ENCODE data around the gene PATE2. TPM values are rescaled to one million over a fixed set of nuclear protein-coding genes. Genes with fewer than 3 reads are reported as not detected.

The PATE2 gene
- not detected for total RNA-seq

DNA sequence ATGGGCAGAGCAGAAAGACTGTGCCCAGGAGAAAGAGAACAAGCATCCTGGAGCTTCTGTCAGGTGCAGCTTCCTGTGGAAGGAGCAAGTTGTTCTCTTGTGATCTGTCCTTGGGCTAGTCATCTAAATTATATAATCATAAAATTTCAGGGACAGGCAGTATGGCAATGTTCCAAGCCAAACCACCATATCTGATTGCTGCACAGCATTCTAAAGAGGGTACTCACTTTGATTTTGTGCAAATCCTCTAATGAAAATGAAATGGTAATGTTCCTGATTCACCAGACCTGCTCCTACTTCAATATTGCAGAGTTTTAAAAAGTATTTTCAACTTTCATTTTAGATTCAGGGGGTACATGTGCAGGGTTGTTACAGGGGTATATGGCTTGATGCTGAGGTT lies at the start of gene PATE2:
Gene PATE2, minus strand, starts transcription at position 101 of the 400 bp plus-strand sequence. Its CDS starts 55 bp downstream, at position 46.
- Mint-ChIP-seq H3K27ac (no peak within 1 kb of the TSS), H3K4me3 (no peak within 1 kb of the TSS), H3K36me3 (no peaks in the 10 kb centered on the region), H3K4me1 (no peaks in the 10 kb centered on the region), H3K27me3 (peaks cover 8% of the 10 kb centered on the region), H3K9me3 (ENCODE audit: low read depth) (no peaks in the 10 kb centered on the region)
- ATAC-seq (no peak), DNase-seq (no peak)
- CTCF ChIA-PET: no interaction called here

DNA sequence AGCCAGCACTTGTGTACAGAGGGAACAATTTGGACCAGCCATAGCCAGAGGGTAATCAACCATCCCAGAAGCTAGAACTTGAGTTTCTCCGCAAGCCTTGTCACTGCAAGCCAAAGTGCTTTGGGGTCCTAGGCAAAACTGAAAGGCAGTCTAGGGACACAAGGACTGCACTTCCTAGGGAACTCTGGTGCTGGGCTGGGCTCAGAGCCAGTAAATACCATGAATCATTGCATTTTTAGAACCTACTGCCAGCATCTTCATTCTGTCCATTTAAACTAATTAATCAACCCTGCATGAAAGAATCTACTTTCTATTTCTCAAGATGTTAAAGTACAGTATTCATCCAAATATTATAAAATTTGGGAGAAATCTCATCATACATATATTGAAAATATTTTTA lies 29.3 kb upstream of the PATE2 start:
- Mint-ChIP-seq H3K4me3 (no peak overlapping the region), H3K4me1 (no peaks in the 10 kb centered on the region), H3K36me3 (no peaks in the 10 kb centered on the region), H3K27me3 (peaks cover 11% of the 10 kb centered on the region), H3K27ac (no peak overlapping the region), H3K9me3 (ENCODE audit: low read depth) (peaks cover 3% of the 10 kb centered on the region)
- CTCF ChIA-PET: no interaction called here
- DNase-seq: no peak
- ATAC-seq: no peak

DNA sequence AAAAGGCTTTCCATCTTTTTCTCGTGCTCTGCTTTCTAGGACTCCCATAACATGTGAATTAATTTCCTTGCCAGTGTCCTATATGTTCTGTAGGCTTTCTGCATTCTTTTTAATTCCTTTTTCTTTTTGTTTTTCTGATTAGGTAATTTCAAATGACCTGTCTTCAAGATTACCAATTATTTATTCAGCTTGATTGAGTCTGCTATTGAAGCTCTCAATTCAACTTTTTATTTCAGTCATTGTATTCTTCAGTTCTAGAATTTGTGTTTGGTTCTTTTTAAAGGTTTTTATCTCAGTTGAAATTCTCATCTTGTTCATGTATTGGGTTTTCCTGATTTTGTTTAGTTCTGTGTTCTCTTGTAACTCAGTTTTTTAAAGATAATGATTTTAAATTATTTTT lies 23.8 kb upstream of the PATE2 start:
- H3K4me3 Mint-ChIP-seq: no peak overlapping the region
- no peaks in the 10 kb centered on the region for H3K4me1 Mint-ChIP-seq
- no peak overlapping the region for H3K27ac Mint-ChIP-seq
- peaks cover 15% of the 10 kb centered on the region for H3K9me3 Mint-ChIP-seq (ENCODE audit: low read depth)
- no peak for ATAC-seq
- CTCF ChIA-PET: no interaction called here
- peaks cover 9% of the 10 kb centered on the region for H3K27me3 Mint-ChIP-seq
- no peak for DNase-seq
- H3K36me3 Mint-ChIP-seq: no peaks in the 10 kb centered on the region

DNA sequence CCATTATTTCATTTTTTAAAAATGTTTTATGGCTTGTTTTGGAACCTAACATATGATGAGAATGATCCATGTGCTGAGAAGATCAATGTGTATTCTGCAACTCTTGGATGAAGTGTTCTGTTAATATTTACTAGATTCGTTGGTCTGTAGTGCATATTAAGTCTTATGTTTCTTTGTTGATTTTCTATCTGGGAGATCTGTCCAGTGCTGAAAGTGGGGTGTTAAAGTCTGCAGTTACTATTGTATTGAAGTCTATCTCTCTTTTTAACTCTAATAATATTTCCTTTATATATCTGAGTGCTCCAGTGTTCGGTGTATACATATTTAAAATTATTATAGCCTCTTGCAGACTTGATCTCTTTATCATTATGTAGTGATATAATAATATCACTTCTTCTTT lies 21.2 kb upstream of the PATE2 start:
- Mint-ChIP-seq H3K4me1 (no peaks in the 10 kb centered on the region), H3K9me3 (ENCODE audit: low read depth) (peaks cover 15% of the 10 kb centered on the region), H3K27me3 (peaks cover 13% of the 10 kb centered on the region), H3K27ac (no peak overlapping the region), H3K36me3 (no peaks in the 10 kb centered on the region), H3K4me3 (no peak overlapping the region)
- ATAC-seq (no peak), DNase-seq (no peak)
- CTCF ChIA-PET: no interaction called here

DNA sequence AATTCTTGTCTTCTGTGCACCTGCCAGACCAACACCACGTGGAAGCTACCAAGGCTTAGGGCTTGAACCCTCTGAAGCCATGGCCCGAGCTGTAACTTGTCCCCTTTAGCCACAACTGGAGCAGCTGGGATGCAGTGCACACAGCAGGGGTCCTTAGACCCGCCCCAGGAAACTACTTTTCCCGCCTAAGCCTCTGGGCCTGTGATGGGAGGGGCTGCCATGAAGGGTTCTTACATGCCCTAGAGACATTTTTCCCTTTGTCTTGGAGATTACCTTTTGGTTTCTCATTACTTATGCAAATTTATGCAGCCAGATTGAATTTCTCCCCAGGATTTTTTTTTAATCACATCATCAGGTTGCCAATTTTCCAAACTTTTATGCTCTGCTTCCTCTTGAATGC lies 19.0 kb upstream of the PATE2 start:
- H3K9me3 Mint-ChIP-seq (ENCODE audit: low read depth): peaks cover 13% of the 10 kb centered on the region
- ATAC-seq (no peak), DNase-seq (no peak)
- CTCF ChIA-PET: no interaction called here
- H3K36me3 Mint-ChIP-seq: no peaks in the 10 kb centered on the region
- no peak overlapping the region for H3K27ac Mint-ChIP-seq
- no peak overlapping the region for H3K4me3 Mint-ChIP-seq
- no peaks in the 10 kb centered on the region for H3K4me1 Mint-ChIP-seq
- peaks cover 13% of the 10 kb centered on the region for H3K27me3 Mint-ChIP-seq

DNA sequence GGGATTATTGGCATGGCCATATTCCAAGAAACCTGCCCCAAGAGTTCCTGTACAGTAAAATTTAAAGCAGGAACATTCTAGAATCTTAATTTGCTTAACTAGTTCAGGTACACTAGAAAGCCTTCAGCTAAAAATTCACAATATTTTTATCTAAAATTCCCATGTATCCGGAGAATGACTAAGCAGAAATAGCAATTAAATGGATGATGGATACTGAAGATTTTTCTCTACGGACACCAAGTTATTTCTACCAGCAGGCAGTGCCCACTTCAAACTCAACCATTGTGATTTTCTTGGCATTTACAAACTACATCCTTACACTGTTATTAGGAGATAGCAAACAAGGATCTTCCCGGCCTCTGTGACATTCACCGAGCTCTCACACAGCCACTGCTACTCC lies 12.2 kb upstream of the PATE2 start:
- Mint-ChIP-seq H3K9me3 (ENCODE audit: low read depth) (peaks cover 2% of the 10 kb centered on the region), H3K4me1 (no peaks in the 10 kb centered on the region), H3K27ac (no peak overlapping the region), H3K4me3 (no peak overlapping the region), H3K36me3 (no peaks in the 10 kb centered on the region), H3K27me3 (peaks cover 9% of the 10 kb centered on the region)
- ATAC-seq: no peak
- DNase-seq: no peak
- CTCF ChIA-PET: no interaction called here

DNA sequence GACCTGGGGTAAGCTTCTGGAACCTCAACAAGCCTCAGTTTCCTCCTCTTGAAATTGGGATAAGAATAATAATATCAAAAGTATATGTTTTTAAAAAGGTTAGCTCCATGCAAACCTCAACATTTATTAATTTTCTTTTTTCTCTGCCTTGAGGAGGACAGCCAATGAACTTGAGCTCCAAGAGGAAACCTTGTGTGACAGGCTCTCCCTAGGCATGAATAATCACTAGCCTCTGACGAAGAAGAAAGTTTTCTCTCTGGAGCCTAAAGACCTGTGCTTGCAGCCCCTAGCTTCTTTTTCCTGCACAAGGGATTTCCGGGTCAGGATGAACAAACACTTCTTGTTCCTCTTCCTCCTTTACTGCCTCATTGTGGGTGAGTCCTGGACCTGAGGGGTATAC lies 9.2 kb upstream of the PATE2 start, which contains the start of gene PATE3:
Gene PATE3, plus strand, starts transcription at position 301 of the 400 bp plus-strand sequence. Its CDS starts 25 bp downstream, at position 326.
- ATAC-seq (no peak), DNase-seq (no peak)
- Mint-ChIP-seq H3K9me3 (ENCODE audit: low read depth) (no peaks in the 10 kb centered on the region), H3K27ac (no peak within 1 kb of the TSS), H3K36me3 (no peaks in the 10 kb centered on the region), H3K4me3 (no peak within 1 kb of the TSS), H3K27me3 (peaks cover 6% of the 10 kb centered on the region), H3K4me1 (no peaks in the 10 kb centered on the region)
- CTCF ChIA-PET: no interaction called here

DNA sequence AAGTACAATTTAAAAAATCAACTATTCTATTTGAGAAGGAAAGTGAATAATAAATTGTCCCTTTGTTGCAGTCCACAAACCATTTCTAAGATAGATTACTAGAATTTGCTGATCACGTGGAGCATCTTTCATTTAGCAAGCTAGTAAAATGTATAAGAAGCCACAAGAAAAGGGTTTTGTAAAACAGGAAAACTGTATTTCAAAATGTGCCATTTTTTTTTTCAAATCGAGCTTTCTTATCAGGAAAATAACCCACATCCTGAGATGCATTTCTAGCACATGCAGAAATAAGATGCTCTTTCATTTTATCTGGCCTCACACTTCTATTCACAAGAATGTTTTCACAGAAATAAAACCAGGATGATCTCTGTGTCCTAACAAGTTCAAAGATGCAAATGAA lies 6.0 kb upstream of the PATE2 start:
- no peak for ATAC-seq
- H3K4me3 Mint-ChIP-seq: no peak overlapping the region
- DNase-seq: no peak
- H3K27me3 Mint-ChIP-seq: peaks cover 12% of the 10 kb centered on the region
- H3K27ac Mint-ChIP-seq: no peak overlapping the region
- H3K36me3 Mint-ChIP-seq: no peaks in the 10 kb centered on the region
- H3K9me3 Mint-ChIP-seq (ENCODE audit: low read depth): no peaks in the 10 kb centered on the region
- CTCF ChIA-PET: no interaction called here
- H3K4me1 Mint-ChIP-seq: no peaks in the 10 kb centered on the region

DNA sequence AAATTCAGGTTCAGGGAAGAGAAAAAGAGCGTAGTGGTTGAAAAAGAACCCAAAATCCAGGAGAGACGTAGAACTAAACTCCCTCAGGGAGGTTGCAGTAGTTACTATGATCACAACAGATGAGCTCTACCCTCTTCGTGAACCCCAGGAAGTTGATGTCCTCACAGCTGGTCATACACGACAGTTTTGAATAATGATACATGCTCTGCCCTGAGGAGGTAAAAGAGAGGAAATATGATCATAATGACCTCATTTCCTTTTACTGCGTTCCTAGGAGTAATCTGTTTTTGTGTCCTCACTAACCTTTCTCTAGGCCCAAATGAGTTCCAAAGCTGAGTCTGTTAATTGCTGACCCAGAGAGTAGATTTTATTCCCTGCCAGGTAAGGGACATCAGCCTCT lies 1.3 kb downstream of the PATE2 start:
- H3K9me3 Mint-ChIP-seq (ENCODE audit: low read depth): no peaks in the 10 kb centered on the region
- ATAC-seq: no peak
- H3K4me3 Mint-ChIP-seq: no peak overlapping the region
- peaks cover 13% of the 10 kb centered on the region for H3K27me3 Mint-ChIP-seq
- DNase-seq: no peak
- no peaks in the 10 kb centered on the region for H3K36me3 Mint-ChIP-seq
- H3K27ac Mint-ChIP-seq: no peak overlapping the region
- no peaks in the 10 kb centered on the region for H3K4me1 Mint-ChIP-seq
- CTCF ChIA-PET: no interaction called here

DNA sequence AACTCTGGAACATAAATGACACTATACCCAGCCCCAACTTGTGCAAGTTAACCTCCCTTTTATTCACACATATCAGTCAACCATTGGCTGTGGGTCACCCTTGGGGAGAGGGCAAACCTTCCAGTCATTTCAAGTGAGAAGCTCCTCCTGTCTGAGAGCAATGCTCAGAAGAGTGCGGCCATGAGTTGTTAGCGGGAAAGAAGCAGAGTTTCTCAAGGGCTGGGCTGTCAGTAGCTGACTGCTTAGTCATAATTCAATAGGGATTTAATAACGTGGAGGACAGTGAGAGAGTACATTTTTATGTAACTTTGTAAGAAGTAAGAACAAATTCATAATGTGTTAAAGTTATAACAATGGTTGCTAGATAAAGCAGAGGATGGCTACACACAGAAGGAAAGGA lies 5.1 kb downstream of the PATE2 start:
- DNase-seq (no peak), ATAC-seq (no peak)
- Mint-ChIP-seq H3K27ac (no peak overlapping the region), H3K4me3 (no peak overlapping the region), H3K4me1 (no peaks in the 10 kb centered on the region), H3K27me3 (peaks cover 12% of the 10 kb centered on the region), H3K36me3 (no peaks in the 10 kb centered on the region), H3K9me3 (ENCODE audit: low read depth) (no peaks in the 10 kb centered on the region)
- CTCF ChIA-PET: no interaction called here

DNA sequence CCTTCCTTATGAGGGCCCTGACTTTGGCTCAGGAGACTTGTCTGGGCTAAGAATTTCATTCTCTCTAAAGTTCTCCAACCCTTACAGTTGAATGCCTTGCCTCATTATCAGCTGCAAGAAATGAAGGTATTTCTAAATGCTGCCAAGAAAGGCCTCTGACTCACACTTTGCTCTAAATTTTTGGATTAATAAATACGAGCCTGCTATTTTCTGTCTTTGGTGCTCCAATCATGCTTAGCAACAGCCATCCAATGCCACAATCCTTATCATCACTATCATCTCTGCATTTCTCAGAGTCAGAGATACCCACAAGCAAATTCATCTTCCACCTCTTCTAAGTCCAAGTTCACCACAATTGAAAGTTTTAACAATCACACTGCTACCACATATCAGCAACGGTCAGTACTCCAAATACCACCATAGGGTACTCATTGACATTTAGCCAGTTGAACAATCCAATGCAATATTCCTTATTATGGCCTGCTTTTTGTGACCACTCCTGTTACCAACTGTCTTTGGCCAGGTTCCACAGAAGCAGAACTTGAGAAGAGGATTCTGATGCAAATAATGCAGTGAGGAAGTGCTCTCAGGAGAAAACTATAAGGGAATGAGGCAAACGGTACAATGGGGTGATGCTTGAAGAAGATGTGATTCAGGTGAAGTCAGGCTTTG lies 5.7 kb downstream of the PATE2 start:
- Mint-ChIP-seq H3K27ac (no peak overlapping the region), H3K4me3 (no peak overlapping the region), H3K9me3 (ENCODE audit: low read depth) (no peaks in the 10 kb centered on the region), H3K27me3 (peaks cover 12% of the 10 kb centered on the region), H3K36me3 (no peaks in the 10 kb centered on the region), H3K4me1 (no peaks in the 10 kb centered on the region)
- CTCF ChIA-PET: no interaction called here
- DNase-seq: no peak
- ATAC-seq: no peak

DNA sequence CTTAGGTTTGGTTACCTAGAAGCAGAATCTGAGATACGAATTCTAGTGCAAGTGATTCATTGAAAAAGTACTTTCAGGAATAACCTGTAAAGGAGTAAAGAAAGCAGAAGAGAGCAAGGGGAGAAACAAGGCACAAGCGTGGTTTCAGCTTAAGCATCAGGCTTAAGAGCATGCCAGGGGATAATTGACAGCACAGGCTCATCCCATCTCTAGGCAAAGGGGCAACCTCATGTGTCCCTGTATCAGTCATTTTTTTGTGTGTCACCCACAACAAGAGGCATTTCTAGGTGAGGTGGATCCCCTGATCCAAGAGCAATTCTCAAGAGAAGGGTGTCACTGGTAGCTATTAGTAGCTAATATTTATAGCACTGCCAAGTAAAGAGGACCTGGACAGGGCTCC lies 8.0 kb downstream of the PATE2 start:
- Mint-ChIP-seq H3K36me3 (no peaks in the 10 kb centered on the region), H3K4me3 (no peak overlapping the region), H3K27ac (no peak overlapping the region), H3K4me1 (no peaks in the 10 kb centered on the region), H3K27me3 (peaks cover 18% of the 10 kb centered on the region), H3K9me3 (ENCODE audit: low read depth) (no peaks in the 10 kb centered on the region)
- CTCF ChIA-PET: no interaction called here
- ATAC-seq: no peak
- DNase-seq: no peak

DNA sequence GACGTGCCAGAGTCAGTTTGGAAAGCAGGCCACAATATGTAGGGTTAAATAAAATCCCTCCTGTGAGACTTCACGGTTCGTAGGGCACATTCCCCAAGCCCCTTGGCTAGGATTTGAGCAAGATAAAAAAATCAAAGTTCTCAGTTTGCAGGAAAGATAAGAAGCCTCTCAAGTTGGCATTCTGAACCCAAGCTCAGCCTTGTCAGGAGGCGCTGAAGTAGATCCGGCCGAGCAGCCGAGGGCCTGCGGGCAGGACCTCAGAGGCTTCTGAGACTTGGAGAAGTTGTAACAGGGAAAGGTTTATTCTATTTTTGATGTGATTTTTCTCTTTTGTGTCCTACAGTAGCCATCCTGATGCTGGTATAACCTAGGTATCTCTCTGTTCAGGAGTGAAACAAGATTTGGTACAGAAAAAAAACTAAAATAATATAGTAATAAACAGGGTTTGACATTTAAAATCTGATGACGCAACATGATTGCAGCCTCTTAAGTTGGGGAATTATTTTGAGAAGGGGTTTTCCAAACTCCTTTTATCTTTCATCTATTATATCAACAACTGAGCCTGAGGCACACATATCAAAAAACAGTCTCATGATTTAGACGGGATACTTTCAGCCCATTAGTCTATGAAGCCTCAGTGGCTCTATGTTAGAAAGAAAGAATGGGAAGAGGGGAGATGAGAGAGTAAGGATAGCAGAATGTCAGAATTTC lies 10.1 kb downstream of the PATE2 start:
- no peaks in the 10 kb centered on the region for H3K36me3 Mint-ChIP-seq

DNA sequence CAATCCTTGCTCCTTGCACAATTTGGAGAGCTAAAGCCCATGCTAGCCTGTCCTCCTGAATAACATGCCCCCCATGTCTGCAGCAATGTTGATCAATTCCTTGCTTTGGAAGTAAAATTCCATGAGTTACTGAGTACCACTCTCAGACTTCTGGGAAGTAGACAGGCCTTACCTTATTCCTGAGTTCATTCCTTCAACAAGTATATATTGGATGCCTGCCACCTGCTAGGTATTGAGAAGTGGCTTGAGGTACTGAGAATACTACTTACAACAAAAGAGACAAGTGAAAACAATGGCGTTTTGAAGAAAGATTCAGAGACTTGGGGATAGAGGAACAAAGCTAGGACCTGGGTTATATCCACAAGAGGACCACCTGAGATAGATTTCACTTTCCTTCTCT lies 12.4 kb downstream of the PATE2 start:
- CTCF ChIA-PET: no interaction called here
- Mint-ChIP-seq H3K4me1 (no peaks in the 10 kb centered on the region), H3K4me3 (no peak overlapping the region), H3K27ac (no peak overlapping the region), H3K36me3 (no peaks in the 10 kb centered on the region), H3K9me3 (ENCODE audit: low read depth) (no peaks in the 10 kb centered on the region), H3K27me3 (peaks cover 18% of the 10 kb centered on the region)
- ATAC-seq (no peak), DNase-seq (no peak)

More for the DNA sequence above, 10.1 kb downstream of the PATE2 start:
- CTCF ChIA-PET: no interaction called here
- Mint-ChIP-seq H3K4me3 (no peak overlapping the region), H3K27me3 (peaks cover 21% of the 10 kb centered on the region), H3K9me3 (ENCODE audit: low read depth) (no peaks in the 10 kb centered on the region), H3K27ac (no peak overlapping the region), H3K4me1 (no peaks in the 10 kb centered on the region)
- no peak for ATAC-seq
- no peak for DNase-seq
